Memory B cell (primary cell): ENCODE results near the gene NACC1.
A peak's percentile ranks its signal among the peaks of the same experiment; 100 is the strongest.

Experiments used
- ATAC-seq: fragments of 150-1000 bp; cut with Tn5 transposase; 2 replicates; pipeline ENCODE4 v1.10.0; 2021; ENCODE audit warnings: low read depth, mild to moderate bottlenecking, moderate library complexity
- DNase-seq, 2 donors: peaks; one replicate each; pipeline ENCODE4 v3.0.0; 2022; ENCODE audit warnings: low spot score in 2 of 2
- H3K27ac Mint-ChIP-seq: one replicate; pipeline ENCODE4 v1.8.0; 2022; ENCODE audit warnings: mild to moderate bottlenecking, moderate library complexity, mixed read lengths
- H3K27me3 Mint-ChIP-seq: one replicate; pipeline ENCODE4 v1.8.0; 2022; ENCODE audit warnings: mixed read lengths
- H3K36me3 Mint-ChIP-seq: one replicate; pipeline ENCODE4 v1.8.0; 2022; ENCODE audit warnings: mild to moderate bottlenecking, mixed read lengths
- H3K4me1 Mint-ChIP-seq: one replicate; pipeline ENCODE4 v1.8.0; 2022; ENCODE audit warnings: mixed read lengths
- H3K4me3 Mint-ChIP-seq: one replicate; pipeline ENCODE4 v1.8.0; 2022; ENCODE audit warnings: mild to moderate bottlenecking, moderate library complexity, mixed read lengths
- H3K9me3 Mint-ChIP-seq: one replicate; pipeline ENCODE4 v1.8.0; 2022; ENCODE audit warnings: mixed read lengths

The NACC1 gene

GRCh38 chr19:13082192-13083007 lies 35.7 kb upstream of the NACC1 start:
- H3K36me3 Mint-ChIP-seq: no peaks in the 10 kb centered on the region
- H3K9me3 Mint-ChIP-seq: no peaks in the 10 kb centered on the region
- DNase-seq: no peak
- no peaks in the 10 kb centered on the region for H3K4me1 Mint-ChIP-seq
- H3K4me3 Mint-ChIP-seq: no peak overlapping the region
- H3K27ac Mint-ChIP-seq: no peak overlapping the region
- H3K27me3 Mint-ChIP-seq: peaks cover 5% of the 10 kb centered on the region
- ATAC-seq: no peak

DNA sequence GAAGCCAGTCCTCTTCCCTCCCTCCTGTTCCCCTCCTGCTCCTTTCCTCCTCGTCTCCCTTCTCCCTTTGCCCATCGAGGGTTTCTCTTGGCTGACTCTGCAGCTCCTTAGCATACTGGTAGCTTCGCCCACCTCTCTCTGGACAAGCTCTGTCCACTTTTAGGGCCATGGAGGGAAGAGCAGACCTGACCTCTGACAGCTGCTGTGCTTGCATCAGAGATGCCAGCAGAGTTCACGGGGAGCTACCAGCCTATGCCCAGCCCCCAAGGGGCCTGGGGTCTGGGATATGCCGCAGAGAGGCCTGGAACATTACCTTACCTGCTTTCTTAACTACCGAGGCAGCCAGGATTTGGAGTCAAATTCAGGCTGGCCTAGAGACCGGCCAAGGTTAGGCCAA lies 35.1 kb upstream of the NACC1 start:
- Mint-ChIP-seq H3K27ac (no peak overlapping the region), H3K4me3 (no peak overlapping the region), H3K27me3 (peaks cover 5% of the 10 kb centered on the region), H3K9me3 (no peaks in the 10 kb centered on the region), H3K36me3 (no peaks in the 10 kb centered on the region), H3K4me1 (no peaks in the 10 kb centered on the region)
- no peak for DNase-seq
- ATAC-seq: no peak

- Mint-ChIP-seq H3K27ac (no peak overlapping the region), H3K4me1 (no peaks in the 10 kb centered on the region), H3K36me3 (no peaks in the 10 kb centered on the region), H3K4me3 (no peak overlapping the region), H3K9me3 (no peaks in the 10 kb centered on the region), H3K27me3 (peaks cover 5% of the 10 kb centered on the region)
- ATAC-seq (no peak), DNase-seq (no peak)
These were observed 34.4 kb upstream of the NACC1 start for GRCh38 chr19:13083627-13084026.

- no peak for DNase-seq
- no peaks in the 10 kb centered on the region for H3K4me1 Mint-ChIP-seq
- H3K36me3 Mint-ChIP-seq: no peaks in the 10 kb centered on the region
- no peak for ATAC-seq
- no peaks in the 10 kb centered on the region for H3K9me3 Mint-ChIP-seq
- no peak overlapping the region for H3K27ac Mint-ChIP-seq
- H3K27me3 Mint-ChIP-seq: peaks cover 5% of the 10 kb centered on the region
- H3K4me3 Mint-ChIP-seq: no peak overlapping the region
These were observed 32.4 kb upstream of the NACC1 start for GRCh38 chr19:13085666-13086065.

DNA sequence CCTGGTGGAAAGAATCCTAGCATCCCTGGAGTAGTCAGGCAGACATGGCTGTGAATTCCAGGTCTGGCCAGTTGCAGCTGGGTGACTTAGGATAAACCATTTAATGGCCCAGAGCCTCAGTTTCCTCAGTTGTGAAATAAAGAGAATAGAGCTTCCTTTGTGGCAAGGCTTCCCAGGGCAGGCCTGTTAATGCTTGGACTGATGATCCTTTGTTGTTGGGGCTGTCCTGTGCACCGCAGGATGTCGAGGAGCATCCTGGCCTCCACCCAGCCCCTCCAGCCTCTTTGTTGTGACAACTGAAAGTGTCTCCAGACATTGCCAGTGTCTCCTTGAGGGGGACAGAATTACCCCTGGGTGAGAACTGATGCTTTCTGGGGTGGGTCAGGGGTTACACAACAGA lies 31.7 kb upstream of the NACC1 start:
- Mint-ChIP-seq H3K36me3 (no peaks in the 10 kb centered on the region), H3K4me3 (no peak overlapping the region), H3K9me3 (no peaks in the 10 kb centered on the region), H3K27me3 (peaks cover 5% of the 10 kb centered on the region), H3K4me1 (no peaks in the 10 kb centered on the region), H3K27ac (no peak overlapping the region)
- ATAC-seq (no peak), DNase-seq (no peak)

DNA sequence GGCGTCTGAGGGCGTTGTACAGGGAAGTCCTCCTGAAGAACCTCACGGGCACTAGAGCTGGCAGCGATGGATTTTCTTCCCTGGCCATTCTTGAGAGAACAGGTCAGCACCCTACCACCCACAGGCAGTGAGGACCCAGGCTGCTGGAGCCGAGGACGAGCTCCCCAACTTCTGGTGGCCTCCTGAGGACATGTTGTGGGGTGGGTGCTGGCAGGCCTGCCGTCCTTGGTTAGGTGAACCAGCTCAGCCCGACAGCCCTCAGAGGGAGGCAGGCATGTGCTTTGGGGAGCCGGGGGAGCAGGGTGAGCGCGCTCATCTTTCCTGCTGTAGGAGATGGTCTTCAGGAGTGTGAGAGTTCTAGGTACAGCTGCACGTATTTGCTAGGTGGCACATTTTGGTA lies 30.8 kb upstream of the NACC1 start:
- Mint-ChIP-seq H3K27me3 (peaks cover 5% of the 10 kb centered on the region), H3K4me3 (no peak overlapping the region), H3K9me3 (no peaks in the 10 kb centered on the region), H3K4me1 (no peaks in the 10 kb centered on the region), H3K27ac (no peak overlapping the region), H3K36me3 (no peaks in the 10 kb centered on the region)
- DNase-seq (no peak), ATAC-seq (no peak)

DNA sequence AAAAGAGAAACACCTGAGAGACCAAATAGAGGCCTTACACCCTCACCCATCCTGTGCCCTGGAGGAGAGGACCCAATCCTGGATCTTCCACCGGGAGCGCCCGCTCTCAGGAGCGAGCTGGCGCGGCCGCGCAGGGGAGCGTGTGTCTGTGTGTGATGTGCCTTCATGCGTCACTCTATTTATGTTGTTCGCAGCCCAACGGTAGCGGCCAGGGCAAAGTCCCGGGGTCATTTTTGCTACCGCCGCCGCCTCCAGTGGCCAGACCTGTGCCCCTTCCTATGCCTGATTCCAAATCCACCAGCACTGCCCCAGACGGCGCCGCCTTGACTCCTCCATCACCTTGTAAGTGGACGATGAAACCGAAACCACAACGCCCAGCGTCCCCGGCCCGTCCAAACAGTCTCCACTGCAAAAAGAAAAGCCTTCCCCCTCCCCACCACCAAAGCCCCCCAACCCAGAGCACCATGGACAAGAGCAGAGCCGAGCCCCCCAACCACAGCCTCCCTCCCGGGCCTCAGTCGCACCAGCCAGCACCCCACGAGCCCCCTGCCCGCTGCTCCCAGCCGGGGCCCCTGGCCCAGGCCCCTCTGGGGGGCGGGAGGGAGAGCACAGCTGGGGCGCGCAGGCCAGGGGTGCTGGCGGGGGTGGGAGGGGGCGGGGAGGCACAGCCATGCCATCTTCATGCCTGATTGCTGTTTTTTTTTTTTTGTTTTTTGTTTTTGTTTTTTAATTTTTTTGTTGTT lies 30.1 kb upstream of the NACC1 start:
- DNase-seq: no peak

GRCh38 chr19:13089139-13089856 lies 28.8 kb upstream of the NACC1 start:
- peaks cover 7% of the 10 kb centered on the region for H3K4me1 Mint-ChIP-seq
- H3K27me3 Mint-ChIP-seq: peaks cover 3% of the 10 kb centered on the region
- DNase-seq (no peak), ATAC-seq (peak; percentile 65)
- no peaks in the 10 kb centered on the region for H3K36me3 Mint-ChIP-seq
- H3K4me3 Mint-ChIP-seq: no peak overlapping the region
- no peaks in the 10 kb centered on the region for H3K9me3 Mint-ChIP-seq
- H3K27ac Mint-ChIP-seq: no peak overlapping the region

More for the DNA sequence above, 30.1 kb upstream of the NACC1 start:
- no peaks in the 10 kb centered on the region for H3K4me1 Mint-ChIP-seq
- H3K4me3 Mint-ChIP-seq: no peak overlapping the region
- ATAC-seq: no peak
- H3K36me3 Mint-ChIP-seq: no peaks in the 10 kb centered on the region
- H3K27ac Mint-ChIP-seq: no peak overlapping the region
- H3K27me3 Mint-ChIP-seq: peaks cover 4% of the 10 kb centered on the region
- no peaks in the 10 kb centered on the region for H3K9me3 Mint-ChIP-seq

DNA sequence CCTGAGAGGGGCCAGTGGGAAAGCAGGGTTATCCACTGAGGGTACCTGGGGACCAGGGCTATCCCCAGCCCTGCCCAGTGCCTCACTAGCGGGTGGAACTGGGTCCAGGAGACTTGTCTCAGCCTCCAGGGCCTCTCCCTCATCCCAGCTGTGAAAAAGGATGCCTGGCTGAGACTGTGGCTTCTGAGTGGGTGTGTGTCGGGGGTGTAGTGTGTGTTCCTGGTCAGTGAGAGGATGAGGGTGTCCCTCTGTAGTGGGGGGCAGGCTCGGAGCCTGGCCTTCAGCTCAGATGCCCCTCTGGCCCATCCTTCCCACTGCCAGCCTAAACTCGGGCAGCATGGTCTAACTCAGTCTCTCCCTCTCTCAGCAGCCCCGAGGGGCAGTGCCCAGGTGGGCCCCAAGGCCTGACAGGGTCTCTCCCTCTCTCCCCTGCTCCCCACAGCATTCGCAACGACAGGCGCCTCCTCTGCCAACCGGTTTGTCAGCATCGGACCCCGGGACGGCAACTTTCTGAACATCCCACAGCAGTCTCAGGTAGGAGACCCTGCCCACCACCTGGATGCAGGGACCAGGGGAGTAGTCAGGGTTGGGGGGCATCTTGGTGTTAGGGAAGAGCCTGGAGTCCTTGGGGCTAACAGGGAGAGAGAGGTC lies 28.1 kb upstream of the NACC1 start:
- no peaks in the 10 kb centered on the region for H3K9me3 Mint-ChIP-seq
- no peaks in the 10 kb centered on the region for H3K36me3 Mint-ChIP-seq
- H3K27me3 Mint-ChIP-seq: no peaks in the 10 kb centered on the region
- H3K4me1 Mint-ChIP-seq: peaks cover 9% of the 10 kb centered on the region
- no peak overlapping the region for H3K27ac Mint-ChIP-seq
- DNase-seq (no peak), ATAC-seq (no peak)
- no peak overlapping the region for H3K4me3 Mint-ChIP-seq

DNA sequence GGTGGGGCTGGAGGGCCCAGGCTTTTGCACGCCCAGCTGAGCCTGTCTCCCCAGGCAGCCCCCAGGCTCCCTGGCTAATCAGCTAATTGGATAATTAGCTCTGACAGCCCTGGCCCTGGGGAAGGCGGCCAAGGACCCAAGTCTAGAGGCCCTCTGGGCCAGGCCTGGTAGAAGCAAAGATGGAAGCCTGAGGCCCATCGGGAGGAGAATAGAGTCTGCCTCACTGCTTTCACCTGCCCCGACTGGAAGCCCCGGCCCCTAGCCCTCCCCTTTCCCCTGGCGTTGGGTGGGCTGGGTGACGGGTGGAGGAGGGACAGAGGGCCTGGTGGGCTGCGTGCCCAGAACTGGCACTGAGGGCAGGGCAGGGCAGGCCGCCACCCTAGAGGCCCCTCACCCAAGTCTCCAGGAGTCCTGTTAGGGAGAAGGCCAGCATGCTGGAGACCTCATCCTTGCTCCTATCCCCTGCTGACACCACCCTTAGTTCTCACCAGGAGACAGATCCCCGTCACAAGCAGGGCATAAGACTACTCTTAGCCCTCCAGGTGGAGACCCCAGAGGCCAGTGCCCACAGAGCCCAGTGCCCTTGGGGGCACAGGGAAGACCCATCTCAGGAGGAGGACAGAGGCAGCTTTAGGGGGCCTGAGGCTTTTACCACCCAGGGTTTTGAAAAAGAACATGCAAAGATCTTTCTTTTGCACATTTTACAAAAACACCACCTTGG lies 27.4 kb upstream of the NACC1 start:
- ATAC-seq (no peak), DNase-seq (no peak)
- Mint-ChIP-seq H3K36me3 (no peaks in the 10 kb centered on the region), H3K4me3 (no peak overlapping the region), H3K27ac (no peak overlapping the region), H3K4me1 (peaks cover 9% of the 10 kb centered on the region), H3K27me3 (no peaks in the 10 kb centered on the region), H3K9me3 (no peaks in the 10 kb centered on the region)

GRCh38 chr19:13091400-13092157 lies 26.5 kb upstream of the NACC1 start:
- no peak for DNase-seq
- Mint-ChIP-seq H3K27ac (no peak overlapping the region), H3K4me3 (no peak overlapping the region), H3K4me1 (peaks cover 12% of the 10 kb centered on the region), H3K27me3 (no peaks in the 10 kb centered on the region), H3K9me3 (no peaks in the 10 kb centered on the region), H3K36me3 (no peaks in the 10 kb centered on the region)
- ATAC-seq: no peak

GRCh38 chr19:13092158-13092543 lies 25.9 kb upstream of the NACC1 start:
- no peaks in the 10 kb centered on the region for H3K9me3 Mint-ChIP-seq
- ATAC-seq (no peak), DNase-seq (no peak)
- H3K4me3 Mint-ChIP-seq: no peak overlapping the region
- peaks cover 12% of the 10 kb centered on the region for H3K4me1 Mint-ChIP-seq
- H3K27me3 Mint-ChIP-seq: no peaks in the 10 kb centered on the region
- H3K27ac Mint-ChIP-seq: no peak overlapping the region
- H3K36me3 Mint-ChIP-seq: no peaks in the 10 kb centered on the region
